GM23338 (cell line): Measurements from ENCODE around the gene AGBL4. TPM values are rescaled to one million over a fixed set of nuclear protein-coding genes. Genes with fewer than 3 reads are reported as not detected.

Experiments used
- ATAC-seq: fragments of 200-7000 bp; cut with Tn5 transposase; 3 replicates; pipeline ENCODE4 v1.9.1; 2020
- DNase-seq: peaks from one replicate; pipeline ENCODE4 v3.0.0-alpha.2; 2015; ENCODE audit warnings: low spot score
- H2AFZ ChIP-seq: fragments of 200-600 bp; sonication (generic); 2 replicates; pipeline ENCODE4 v1.8.0; 2016; ENCODE audit warnings: antibody characterized with exemption, mild to moderate bottlenecking, moderate library complexity
- H3F3A ChIP-seq: fragments of 200-600 bp; sonication (generic); replicated peaks from 2 replicates; pipeline ENCODE4 v1.8.0; 2017; ENCODE audit warnings: antibody characterized with exemption, mixed run types, low read depth
- H3K27ac ChIP-seq: fragments of 200-600 bp; sonication (generic); 2 replicates; pipeline ENCODE4 v1.6.1; 2016; ENCODE audit warnings: low read depth
- H3K27me3 ChIP-seq: fragments of 200-600 bp; sonication (generic); 2 replicates; pipeline ENCODE4 v1.8.0; 2016; ENCODE audit warnings: mild to moderate bottlenecking, mixed run types, moderate library complexity; ENCODE audit not compliant: insufficient read depth
- H3K36me3 ChIP-seq: fragments of 200-600 bp; sonication (generic); 2 replicates; pipeline ENCODE4 v1.8.0; 2016; ENCODE audit warnings: mild to moderate bottlenecking; ENCODE audit not compliant: insufficient read depth
- H3K4me1 ChIP-seq: fragments of 200-600 bp; sonication (generic); 2 replicates; pipeline ENCODE4 v1.8.0; 2016; ENCODE audit warnings: mild to moderate bottlenecking, moderate library complexity; ENCODE audit not compliant: insufficient read depth
- H3K4me2 ChIP-seq: fragments of 200-600 bp; sonication (generic); 2 replicates; pipeline ENCODE4 v1.7.1; 2017; ENCODE audit warnings: mixed run types
- H3K4me3 ChIP-seq: fragments of 200-600 bp; sonication (generic); 2 replicates; pipeline ENCODE4 v1.6.1; 2016; ENCODE audit warnings: mixed run types
- H3K79me2 ChIP-seq: fragments of 200-600 bp; sonication (generic); replicated peaks from 2 replicates; pipeline ENCODE4 v1.8.0; 2017; ENCODE audit warnings: mild to moderate bottlenecking; ENCODE audit not compliant: insufficient read depth
- H3K9me2 ChIP-seq: fragments of 200-600 bp; sonication (generic); 2 replicates; pipeline ENCODE4 v1.8.0; 2017; ENCODE audit not compliant: insufficient read depth
- H4K20me1 ChIP-seq: fragments of 200-600 bp; sonication (generic); replicated peaks from 2 replicates; pipeline ENCODE4 v1.8.0; 2017; ENCODE audit warnings: mild to moderate bottlenecking; ENCODE audit not compliant: insufficient read depth
- H3K27ac Mint-ChIP-seq: 2 replicates; pipeline ENCODE4 v1.8.0; 2020; ENCODE audit warnings: inconsistent platforms, mild to moderate bottlenecking, moderate library complexity, mixed read lengths
- H3K27me3 Mint-ChIP-seq: 3 replicates; pipeline ENCODE4 v1.8.0; 2022; ENCODE audit warnings: low read depth, mild to moderate bottlenecking, moderate library complexity, mixed read lengths, inconsistent platforms; ENCODE audit not compliant: insufficient read depth, poor library complexity
- H3K36me3 Mint-ChIP-seq: 3 replicates; pipeline ENCODE4 v1.8.0; 2021; ENCODE audit warnings: low read depth, mild to moderate bottlenecking, inconsistent platforms, moderate library complexity, mixed read lengths
- H3K4me1 Mint-ChIP-seq: 3 replicates; pipeline ENCODE4 v1.8.0; 2020; ENCODE audit warnings: mild to moderate bottlenecking, inconsistent platforms, mixed read lengths
- H3K4me3 Mint-ChIP-seq: 3 replicates; pipeline ENCODE4 v1.8.0; 2021; ENCODE audit warnings: moderate library complexity, mild to moderate bottlenecking, inconsistent platforms, mixed read lengths
- H3K9me3 Mint-ChIP-seq: 3 replicates; pipeline ENCODE4 v1.8.0; 2020; ENCODE audit warnings: moderate library complexity, mild to moderate bottlenecking, inconsistent platforms, mixed read lengths
- CREB1 ChIP-seq: fragments of 250-450 bp; sonication (Bioruptor Pico); IDR thresholded peaks from 2 replicates; pipeline ENCODE4 v1.5.0; 2020; ENCODE audit warnings: low read depth, mild to moderate bottlenecking, moderate library complexity
- CTCF ChIP-seq, 2 experiments: fragments of 200-600 bp in 1 of 2; sonication (generic) in 1 of 2; conservative IDR thresholded peaks; 2 replicates each; pipeline versions ENCODE4 v1.5.1 to v1.6.1; 2016 to 2017; ENCODE audit warnings: antibody characterized with exemption in 2 of 2, low read depth in 2 of 2, mild to moderate bottlenecking in 2 of 2, moderate library complexity in 1 of 2
- ETS1 ChIP-seq: IDR thresholded peaks from 2 replicates; pipeline ENCODE4 v1.6.1; 2016; ENCODE audit warnings: antibody characterized with exemption
- EZH2 ChIP-seq: fragments of 200-600 bp; sonication (generic); IDR thresholded peaks from one replicate; pipeline ENCODE4 v1.8.0; 2017; ENCODE audit warnings: antibody characterized with exemption, mild to moderate bottlenecking, low read depth; ENCODE audit not compliant: unreplicated experiment
- EZH2phosphoT487 ChIP-seq: fragments of 200-600 bp; sonication (generic); IDR thresholded peaks from one replicate; pipeline ENCODE4 v1.8.1; 2018; ENCODE audit warnings: antibody characterized with exemption; ENCODE audit not compliant: unreplicated experiment
- POLR2AphosphoS5 ChIP-seq: IDR thresholded peaks from 2 replicates; pipeline ENCODE4 v1.6.1; 2016; ENCODE audit warnings: antibody characterized with exemption, low read depth
- REST ChIP-seq: IDR thresholded peaks from one replicate; pipeline ENCODE4 v1.6.1; 2018; ENCODE audit warnings: antibody characterized with exemption; ENCODE audit not compliant: unreplicated experiment
- STAT1 ChIP-seq: IDR thresholded peaks from one replicate; pipeline ENCODE4 v1.6.1; 2016; ENCODE audit warnings: antibody characterized with exemption; ENCODE audit not compliant: unreplicated experiment
- ZNF114 ChIP-seq: fragments of 250-450 bp; sonication (Bioruptor Pico); IDR thresholded peaks from 2 replicates; pipeline ENCODE4 v1.5.0; 2020; ENCODE audit warnings: mild to moderate bottlenecking, moderate library complexity
- polyA plus RNA-seq: library from polyadenylated mRNA; unstranded; fragments of >200 nt; fragmentation: Nextera tagmentation; extraction: Ambion mirVana; gene quantifications from 2 replicates; pipeline ENCODE4 v1.2.1, GENCODE V29; 2016
- total RNA-seq: library from RNA; depleted of rRNA; stranded (reverse); fragments of >200 nt; shearing (Covaris generic); gene quantifications from 2 replicates; pipeline ENCODE4 v1.2.3, GENCODE V29; 2014

Gene AGBL4
- total and polyA plus RNA-seq, 2 experiments from 2014 or later, result 0.91 to 1.5 TPM

- Mint-ChIP-seq H3K4me3 (no peak overlapping the region), H3K4me1 (peaks cover 19% of the 10 kb centered on the region), H3K27me3 (peaks cover 6% of the 10 kb centered on the region), H3K27ac (no peak overlapping the region), H3K36me3 (no peaks in the 10 kb centered on the region), H3K9me3 (no peaks in the 10 kb centered on the region; the same call in 2 of the 3 replicates)
- H3K9me2 ChIP-seq, result no peaks in the 10 kb centered on the region
- TF ChIP-seq CTCF (conservative IDR thresholded peaks at IDR 0.05; ENCODE audit: low read depth in 2 of 2) (peak; percentile 50 to 66), POLR2AphosphoS5 (no peak)
- H3K27ac ChIP-seq, result no peak overlapping the region
- ATAC-seq (peak; percentile 68), DNase-seq (peak; percentile 45)
- H4K20me1 ChIP-seq, result no peaks in the 10 kb centered on the region
- H3K27me3 ChIP-seq, result no peaks in the 10 kb centered on the region
- H3K79me2 ChIP-seq, result no peaks in the 10 kb centered on the region
- no peak overlapping the region for H2AFZ ChIP-seq
- H3K4me1 ChIP-seq, result peaks cover 13% of the 10 kb centered on the region
- H3F3A ChIP-seq, result no peaks in the 10 kb centered on the region
- H3K4me3 ChIP-seq, result no peak overlapping the region
- H3K36me3 ChIP-seq, result no peaks in the 10 kb centered on the region
- no peak overlapping the region for H3K4me2 ChIP-seq
Measured at GRCh38 chr1:48869116-48869893, 1154.4 kb downstream of the AGBL4 start.

GRCh38 chr1:48864913-48865312 lies 1158.8 kb downstream of the AGBL4 start:
- DNase-seq, result peak; percentile 17
- no peaks in the 10 kb centered on the region for H3K27me3 ChIP-seq
- no peak overlapping the region for H3K27ac Mint-ChIP-seq
- TF ChIP-seq EZH2phosphoT487 (no peak), CTCF (conservative IDR thresholded peaks at IDR 0.05; ENCODE audit: low read depth in 2 of 2) (peak in 1 of 2 experiments; percentile 25; a peak in 2 of 4 replicates), REST (no peak), EZH2 (no peak), ETS1 (no peak), ZNF114 (CRISPR knock-in tag) (no peak), STAT1 (no peak), POLR2AphosphoS5 (no peak), CREB1 (CRISPR knock-in tag) (no peak)
- H3F3A ChIP-seq, result no peaks in the 10 kb centered on the region
- H3K9me3 Mint-ChIP-seq, result peaks cover 18% of the 10 kb centered on the region
- no peak overlapping the region for H3K4me2 ChIP-seq
- no peak overlapping the region for H2AFZ ChIP-seq
- H3K36me3 Mint-ChIP-seq, result peaks cover 7% of the 10 kb centered on the region; the same call in 1 of the 3 replicates
- no peaks in the 10 kb centered on the region for H4K20me1 ChIP-seq
- peak; percentile 53 for ATAC-seq
- H3K4me3 ChIP-seq, result no peak overlapping the region
- no peaks in the 10 kb centered on the region for H3K27me3 Mint-ChIP-seq
- H3K9me2 ChIP-seq, result no peaks in the 10 kb centered on the region; the same call in 1 of the 2 replicates
- H3K4me1 Mint-ChIP-seq, result no peaks in the 10 kb centered on the region
- H3K36me3 ChIP-seq, result no peaks in the 10 kb centered on the region
- H3K4me1 ChIP-seq, result no peaks in the 10 kb centered on the region
- no peak overlapping the region for H3K27ac ChIP-seq
- no peak overlapping the region for H3K4me3 Mint-ChIP-seq
- H3K79me2 ChIP-seq, result no peaks in the 10 kb centered on the region
